GM18873 (cell line): ENCODE data around the gene NFKB2.

Experiments used
- ATAC-seq: cut with Tn5 transposase; IDR thresholded peaks from one replicate; pipeline ENCODE4 v1.9.1; 2021; ENCODE audit warnings: mild to moderate bottlenecking, moderate library complexity, moderate number of reproducible peaks; ENCODE audit not compliant: unreplicated experiment, low FRiP score

The NFKB2 gene

GRCh38 chr10:102420714-102421506, 25.4 kb downstream of the NFKB2 start, which contains the start of gene FBXL15:
Gene FBXL15, plus strand, starts transcription at chr10:102420836. Its CDS starts 294 bp downstream, at chr10:102421130.
- ATAC-seq: peak; percentile 67

GRCh38 chr10:102421507-102421756, 25.9 kb downstream of the NFKB2 start:
- no peak for ATAC-seq

- no peak for ATAC-seq
Measured at GRCh38 chr10:102421757-102422512, 26.4 kb downstream of the NFKB2 start.

GRCh38 chr10:102422545-102423129, 27.1 kb downstream of the NFKB2 start:
- no peak for ATAC-seq

- ATAC-seq: no peak
Measured at GRCh38 chr10:102423372-102423968, 28.0 kb downstream of the NFKB2 start.

- ATAC-seq: no peak
Measured at GRCh38 chr10:102424145-102424544, 28.6 kb downstream of the NFKB2 start.

- ATAC-seq: no peak
Measured at GRCh38 chr10:102424916-102425315, 29.4 kb downstream of the NFKB2 start.

- no peak for ATAC-seq
Measured at GRCh38 chr10:102425444-102425843, 29.9 kb downstream of the NFKB2 start.

GRCh38 chr10:102426803-102427287, 31.3 kb downstream of the NFKB2 start:
- no peak for ATAC-seq

GRCh38 chr10:102429468-102429867, 34.0 kb downstream of the NFKB2 start:
- no peak for ATAC-seq

GRCh38 chr10:102431452-102432124, 36.1 kb downstream of the NFKB2 start:
- ATAC-seq: no peak

GRCh38 chr10:102432162-102432950, 36.9 kb downstream of the NFKB2 start, which contains the start of gene CUEDC2:
Gene CUEDC2, minus strand, starts transcription at chr10:102432574. Its CDS starts 7,386 bp downstream, at chr10:102425188.
- ATAC-seq: peak; percentile 84

GRCh38 chr10:102433619-102434046, 38.1 kb downstream of the NFKB2 start:
- no peak for ATAC-seq

- no peak for ATAC-seq
Measured at GRCh38 chr10:102434394-102435132, 39.1 kb downstream of the NFKB2 start.

- no peak for ATAC-seq
Measured at GRCh38 chr10:102435133-102435497, 39.6 kb downstream of the NFKB2 start.

- no peak for ATAC-seq
Measured at GRCh38 chr10:102435529-102436233, 40.2 kb downstream of the NFKB2 start.

GRCh38 chr10:102436312-102436711, 40.8 kb downstream of the NFKB2 start:
- no peak for ATAC-seq

- no peak for ATAC-seq
Measured at GRCh38 chr10:102437515-102437914, 42.0 kb downstream of the NFKB2 start.
